Measurements from ENCODE around the gene NSUN5. TPM values are rescaled to one million over a fixed set of nuclear protein-coding genes. Genes with fewer than 3 reads are reported as not detected.

Gene NSUN5
- total RNA-seq, result 23.4 and 58.8 TPM in 2 replicates

GRCh38 chr7:73308665-73309214 lies at the start of gene NSUN5:
Gene NSUN5, minus strand, starts transcription at chr7:73308826. Its CDS starts 36 bp downstream, at chr7:73308790.

GRCh38 chr7:73327922-73328321 lies 19.3 kb upstream of the NSUN5 start, which contains the start of the genes FKBP6 and TRIM50:
Gene FKBP6, plus strand, starts transcription at chr7:73328161. Its CDS starts 268 bp downstream, at chr7:73328429.
Gene TRIM50, minus strand, starts transcription at chr7:73328082. Its CDS starts 3,295 bp downstream, at chr7:73324787.

Other genes with a start within 250 kb of the NSUN5 start
- gene SPDYE9, start 222.8 kb downstream of the NSUN5 start, total RNA-seq, result not detected in 2 replicates
- gene TRIM50, start 19.3 kb upstream of the NSUN5 start, total RNA-seq, result under 0.01 TPM in 1 of 2 replicates, not detected in the other
- gene FKBP6, start 19.3 kb upstream of the NSUN5 start, total RNA-seq, result not detected in 2 replicates
- 0.68 and 1.1 TPM in 2 replicates for gene FZD9, start 125.0 kb upstream of the NSUN5 start, total RNA-seq
- gene BAZ1B, start 213.5 kb upstream of the NSUN5 start, total RNA-seq, result 72.1 and 93.0 TPM in 2 replicates
- 20.6 and 26.0 TPM in 2 replicates for gene BCL7B, start 248.9 kb upstream of the NSUN5 start, total RNA-seq